MG63 (cell line): Measurements from ENCODE around the gene PARP6. TPM values are rescaled to one million over a fixed set of nuclear protein-coding genes. Genes with fewer than 3 reads are reported as not detected.
A peak's percentile ranks its signal among the peaks of the same experiment; 100 is the strongest.

Source experiments
- DNase-seq: peaks from one replicate; pipeline ENCODE4 v3.0.0-alpha.2; 2020
- H3K27me3 ChIP-seq: fragments of 250-450 bp; sonication (Bioruptor Pico); 2 replicates; pipeline ENCODE4 v1.5.1; 2020; ENCODE audit warnings: mild to moderate bottlenecking, moderate library complexity
- H3K36me3 ChIP-seq: fragments of 250-450 bp; sonication (Bioruptor Pico); 2 replicates; pipeline ENCODE4 v1.5.1; 2020; ENCODE audit warnings: mild to moderate bottlenecking, moderate library complexity
- H3K4me3 ChIP-seq: fragments of 250-450 bp; sonication (Bioruptor Pico); 2 replicates; pipeline ENCODE4 v1.5.1; 2020; ENCODE audit warnings: mild to moderate bottlenecking, moderate library complexity
- H3K9me3 ChIP-seq: fragments of 250-450 bp; sonication (Bioruptor Pico); 2 replicates; pipeline ENCODE4 v1.5.1; 2020; ENCODE audit warnings: mild to moderate bottlenecking, moderate library complexity
- total RNA-seq: library from RNA; depleted of rRNA; stranded (reverse); fragments of >200 nt; shearing (Covaris generic); gene quantifications from 2 replicates; pipeline ENCODE4 v1.2.3, GENCODE V29; 2014; ENCODE audit warnings: low replicate concordance; rRNA removed

The PARP6 gene
- 16.3 and 28.4 TPM in 2 replicates for total RNA-seq

GRCh38 chr15:72272213-72272996 lies at the start of gene PARP6:
Gene PARP6, minus strand, starts transcription at chr15:72272554. Its CDS starts 5,077 bp downstream, at chr15:72267477.
- H3K36me3 ChIP-seq, result peaks cover 39% of the 10 kb centered on the region
- peak; percentile 100 for DNase-seq
- peak within 1 kb of the TSS; percentile 94 for H3K4me3 ChIP-seq
- no peaks in the 10 kb centered on the region for H3K27me3 ChIP-seq
- no peaks in the 10 kb centered on the region for H3K9me3 ChIP-seq

- Histone ChIP-seq H3K4me3 (peak within 1 kb of the TSS; percentile 47), H3K27me3 (peaks cover 5% of the 10 kb centered on the region; the same call in 1 of the 2 replicates), H3K9me3 (peaks cover 13% of the 10 kb centered on the region), H3K36me3 (no peaks in the 10 kb centered on the region)
- DNase-seq, result peak; percentile 82
Observed at GRCh38 chr15:72319985-72320671, 47.8 kb upstream of the PARP6 start, which contains the start of gene CELF6. Gene CELF6, minus strand, starts transcription at chr15:72320157. Its CDS starts 283 bp downstream, at chr15:72319874.

GRCh38 chr15:72319360-72319984 lies 47.1 kb upstream of the PARP6 start:
- Histone ChIP-seq H3K36me3 (no peaks in the 10 kb centered on the region), H3K9me3 (peaks cover 11% of the 10 kb centered on the region), H3K27me3 (peaks cover 5% of the 10 kb centered on the region; the same call in 1 of the 2 replicates), H3K4me3 (peak overlapping the region; percentile 47; the same call in 1 of the 2 replicates)
- peak; percentile 64 for DNase-seq

- Histone ChIP-seq H3K4me3 (no peak overlapping the region), H3K27me3 (peaks cover 5% of the 10 kb centered on the region; the same call in 1 of the 2 replicates)
- DNase-seq, result peak; percentile 14
Observed at GRCh38 chr15:72318408-72318942, 46.1 kb upstream of the PARP6 start.

GRCh38 chr15:72315706-72316370 lies 43.5 kb upstream of the PARP6 start:
- peaks cover 5% of the 10 kb centered on the region; the same call in 1 of the 2 replicates for H3K27me3 ChIP-seq
- DNase-seq, result no peak
- no peaks in the 10 kb centered on the region for H3K9me3 ChIP-seq
- no peak overlapping the region for H3K4me3 ChIP-seq
- H3K36me3 ChIP-seq, result no peaks in the 10 kb centered on the region

More at GRCh38 chr15:72318408-72318942, 46.1 kb upstream of the PARP6 start:
- Histone ChIP-seq H3K9me3 (peaks cover 3% of the 10 kb centered on the region), H3K36me3 (no peaks in the 10 kb centered on the region)

- Histone ChIP-seq H3K9me3 (no peaks in the 10 kb centered on the region), H3K4me3 (no peak overlapping the region), H3K36me3 (no peaks in the 10 kb centered on the region), H3K27me3 (no peaks in the 10 kb centered on the region; the same call in 1 of the 2 replicates)
- no peak for DNase-seq
Observed at GRCh38 chr15:72313881-72314280, 41.5 kb upstream of the PARP6 start.

GRCh38 chr15:72313448-72313840 lies 41.1 kb upstream of the PARP6 start:
- Histone ChIP-seq H3K4me3 (no peak overlapping the region), H3K9me3 (no peaks in the 10 kb centered on the region), H3K27me3 (no peaks in the 10 kb centered on the region; the same call in 1 of the 2 replicates), H3K36me3 (no peaks in the 10 kb centered on the region)
- no peak for DNase-seq

- peak; percentile 74 for DNase-seq
- H3K27me3 ChIP-seq, result no peaks in the 10 kb centered on the region; the same call in 1 of the 2 replicates
- no peak overlapping the region for H3K4me3 ChIP-seq
- no peaks in the 10 kb centered on the region for H3K36me3 ChIP-seq
- no peaks in the 10 kb centered on the region for H3K9me3 ChIP-seq
Observed at GRCh38 chr15:72312605-72313447, 40.5 kb upstream of the PARP6 start.

- H3K36me3 ChIP-seq, result no peaks in the 10 kb centered on the region
- no peak for DNase-seq
- H3K4me3 ChIP-seq, result no peak overlapping the region
- H3K9me3 ChIP-seq, result no peaks in the 10 kb centered on the region
- no peaks in the 10 kb centered on the region for H3K27me3 ChIP-seq
Observed at GRCh38 chr15:72307026-72307425, 34.7 kb upstream of the PARP6 start.

GRCh38 chr15:72306211-72306785 lies 33.9 kb upstream of the PARP6 start:
- Histone ChIP-seq H3K4me3 (no peak overlapping the region), H3K9me3 (no peaks in the 10 kb centered on the region), H3K36me3 (no peaks in the 10 kb centered on the region), H3K27me3 (no peaks in the 10 kb centered on the region)
- no peak for DNase-seq

- Histone ChIP-seq H3K27me3 (no peaks in the 10 kb centered on the region), H3K4me3 (no peak overlapping the region), H3K9me3 (no peaks in the 10 kb centered on the region), H3K36me3 (no peaks in the 10 kb centered on the region)
- DNase-seq, result no peak
Observed at GRCh38 chr15:72304596-72304995, 32.2 kb upstream of the PARP6 start.

- no peaks in the 10 kb centered on the region for H3K9me3 ChIP-seq
- no peaks in the 10 kb centered on the region for H3K27me3 ChIP-seq
- H3K36me3 ChIP-seq, result no peaks in the 10 kb centered on the region
- no peak for DNase-seq
- H3K4me3 ChIP-seq, result no peak overlapping the region
Observed at GRCh38 chr15:72302955-72303354, 30.6 kb upstream of the PARP6 start.

- Histone ChIP-seq H3K4me3 (no peak overlapping the region), H3K9me3 (no peaks in the 10 kb centered on the region), H3K36me3 (no peaks in the 10 kb centered on the region), H3K27me3 (no peaks in the 10 kb centered on the region)
- DNase-seq, result no peak
Observed at GRCh38 chr15:72289597-72290325, 17.4 kb upstream of the PARP6 start.

GRCh38 chr15:72288796-72289596 lies 16.6 kb upstream of the PARP6 start:
- no peaks in the 10 kb centered on the region for H3K36me3 ChIP-seq
- H3K27me3 ChIP-seq, result no peaks in the 10 kb centered on the region
- H3K4me3 ChIP-seq, result no peak overlapping the region
- no peak for DNase-seq
- H3K9me3 ChIP-seq, result no peaks in the 10 kb centered on the region
